Head of caudate nucleus (tissue), 42 donors: ENCODE measurements around the gene COPS8.

Experiments
- DNase-seq, 42 donors: peaks; one replicate each; pipeline versions ENCODE4 v3.0.0 to v3.0.0-alpha.2; 2020 to 2021; ENCODE audit warnings: mixed read lengths in 7 of 42
- intact Hi-C: fragments of 100-400 bp; cut with DNase I; formaldehyde crosslinking; loops from one replicate; pipeline ENCODE4 v1.15.0; 2022

Gene COPS8

DNA sequence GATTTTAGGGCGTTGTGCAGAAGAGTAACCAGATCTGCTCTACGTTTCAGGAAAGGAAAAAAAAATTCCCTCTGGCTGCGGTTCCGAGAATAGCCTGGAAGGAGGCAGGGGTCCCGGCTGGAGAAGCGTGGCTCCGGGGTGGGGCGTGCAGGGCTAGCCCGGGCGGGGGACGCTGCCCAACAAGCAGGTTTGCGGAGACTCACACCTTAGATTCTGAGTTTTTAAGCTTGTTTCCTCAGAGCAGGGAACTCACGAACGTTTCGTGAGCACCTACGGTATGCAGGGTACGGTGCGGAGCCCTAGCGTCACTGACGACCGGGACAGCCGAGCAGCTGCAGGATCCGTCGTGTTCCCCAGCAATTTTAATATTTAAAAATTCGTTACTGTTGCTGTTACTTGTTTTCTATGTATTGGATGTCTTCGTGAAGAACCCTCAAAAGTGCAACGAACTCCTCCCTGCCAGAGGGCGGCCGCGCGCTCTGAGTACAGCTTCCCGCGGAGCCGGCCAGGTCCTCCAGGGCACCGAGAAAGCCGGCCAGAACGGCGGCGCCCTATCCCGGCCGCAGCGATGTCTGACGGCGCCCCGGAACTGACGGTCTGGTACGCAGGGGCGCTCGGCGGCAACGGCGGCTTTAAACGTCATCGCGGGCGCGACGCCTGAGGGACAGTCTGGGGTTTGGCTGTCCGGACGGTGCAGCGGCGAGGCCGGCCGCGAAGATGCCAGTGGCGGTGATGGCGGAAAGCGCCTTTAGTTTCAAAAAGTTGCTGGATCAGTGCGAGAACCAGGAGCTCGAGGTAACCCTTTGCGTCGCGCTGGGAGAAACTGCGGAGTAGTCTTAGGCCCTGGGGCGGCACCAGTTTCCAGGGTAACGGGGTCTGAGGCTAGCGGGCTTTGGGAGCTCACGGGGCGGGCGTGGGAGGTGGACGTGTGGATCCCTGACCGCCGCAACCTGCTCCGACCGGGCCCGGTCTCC lies at the start of gene COPS8:
Gene COPS8, plus strand, starts transcription at position 642 of the 974 bp plus-strand sequence. Its CDS starts 76 bp downstream, at position 718.
- intact Hi-C loops = no loop called here
- peak; percentile 87 to 99 (median 96) for DNase-seq

DNA sequence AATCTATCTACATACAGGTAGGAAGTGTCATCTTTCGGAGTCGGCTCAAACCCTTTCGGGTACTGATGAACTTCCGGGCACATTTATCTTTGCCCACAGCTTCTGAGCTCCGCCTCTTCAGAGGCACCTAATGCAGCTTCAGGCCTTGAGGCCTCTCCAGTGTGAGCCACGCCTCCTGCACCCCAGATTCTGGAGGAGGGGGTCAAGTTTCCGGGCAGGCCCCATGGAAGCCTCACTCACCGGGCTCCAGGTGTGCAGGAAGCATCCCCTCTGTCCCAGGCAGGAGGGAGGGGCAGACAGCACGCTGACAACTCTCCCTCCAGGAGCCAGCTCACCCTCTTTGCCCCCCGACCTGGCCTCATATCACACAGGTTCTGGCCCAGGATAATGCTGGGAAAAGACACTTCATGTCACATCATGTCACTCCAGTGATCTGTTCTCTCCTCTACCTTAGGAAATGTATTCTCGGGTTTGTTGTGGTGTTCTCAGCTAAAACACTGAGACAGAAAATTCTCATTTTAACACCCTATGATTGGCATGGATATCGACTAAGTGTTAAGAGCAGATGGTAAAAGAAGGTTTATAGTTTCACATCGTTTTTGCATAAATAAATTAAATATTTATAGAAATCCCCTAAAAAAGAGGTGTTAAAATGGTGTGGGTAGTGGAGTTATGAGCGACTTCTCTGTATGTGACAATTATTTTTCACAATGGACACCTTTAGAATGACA lies 46.2 kb upstream of the COPS8 start:
- intact Hi-C loops = no loop called here
- no peak for DNase-seq

DNA sequence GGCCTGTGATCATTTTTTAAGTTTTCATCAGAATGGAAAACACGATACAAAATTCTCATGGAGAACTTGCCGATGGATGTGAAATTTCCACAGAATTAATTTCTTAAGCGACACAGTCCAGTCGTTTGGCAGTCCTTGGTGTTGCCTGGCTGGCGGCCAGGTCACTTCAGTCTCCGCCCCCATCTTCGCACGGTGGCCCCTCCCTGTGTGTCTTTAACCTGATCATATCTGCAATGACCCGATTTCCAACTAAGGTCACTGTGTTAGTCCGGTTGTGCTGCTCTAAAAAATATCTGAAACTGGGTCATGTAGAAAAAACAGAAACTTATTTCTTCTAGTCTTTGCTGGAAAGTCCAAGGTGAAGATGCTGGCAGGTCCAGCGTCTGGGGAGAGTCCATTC lies 44.5 kb upstream of the COPS8 start:
- intact Hi-C loops = no loop called here
- DNase-seq = no peak

DNA sequence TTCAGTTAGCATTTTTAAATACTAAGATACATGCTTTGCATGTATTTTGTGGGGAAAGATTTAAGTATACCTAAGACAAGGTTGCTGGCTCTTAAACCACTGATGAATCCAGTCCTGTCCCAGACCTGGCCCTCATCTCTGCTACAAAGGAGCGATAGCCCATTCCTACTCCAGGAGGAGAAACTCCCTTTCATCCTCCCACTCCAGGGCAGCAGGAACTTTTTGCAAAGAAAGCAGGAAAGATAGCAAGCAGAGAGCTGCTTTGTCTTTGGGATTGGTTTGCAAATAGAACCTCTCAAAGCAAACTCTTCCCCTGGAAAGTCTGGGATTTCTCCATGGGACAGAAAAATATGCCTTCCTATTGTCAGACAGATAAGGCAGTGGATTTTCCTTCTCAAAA lies 43.6 kb upstream of the COPS8 start:
- intact Hi-C loops = no loop called here
- DNase-seq = no peak

DNA sequence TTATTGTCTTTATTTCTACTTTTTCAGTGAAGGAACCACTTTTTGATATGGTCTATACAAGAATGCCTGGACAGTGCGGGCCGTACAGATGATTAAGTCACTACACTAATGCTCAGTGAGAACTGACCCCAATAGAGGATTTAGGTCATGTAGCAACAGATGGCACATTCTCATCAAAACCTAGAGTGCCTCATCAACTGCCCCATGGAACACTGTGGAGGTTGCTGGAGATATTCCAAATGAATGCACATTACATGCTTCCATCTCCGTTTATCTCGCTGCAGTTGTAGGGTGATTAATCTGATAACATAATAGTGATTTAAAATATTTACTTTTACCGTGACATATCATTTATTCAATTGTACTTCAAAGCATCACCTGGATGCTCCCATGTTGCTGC lies 41.8 kb upstream of the COPS8 start:
- intact Hi-C loops = no loop called here

DNA sequence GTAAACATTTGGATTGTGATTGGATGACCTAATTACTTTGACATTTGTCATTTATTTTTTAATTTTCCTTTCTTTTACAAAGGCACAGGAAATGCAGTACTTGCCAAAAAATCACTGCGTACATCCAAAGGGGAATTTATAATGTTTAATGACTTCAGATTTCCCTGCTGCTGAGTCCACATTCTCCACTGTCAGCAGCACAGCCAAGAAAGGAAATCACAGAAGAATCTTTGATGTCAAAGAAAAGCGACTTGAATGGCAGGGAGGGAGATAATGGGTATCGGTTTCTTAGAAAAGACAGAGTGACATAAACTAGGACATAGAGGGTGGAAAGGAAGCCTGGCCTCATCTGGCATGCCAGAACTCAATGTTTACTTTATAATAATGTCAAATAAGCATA lies 41.4 kb upstream of the COPS8 start:
- intact Hi-C loops = no loop called here

More for the DNA sequence above, 41.8 kb upstream of the COPS8 start:
- no peak for DNase-seq

DNA sequence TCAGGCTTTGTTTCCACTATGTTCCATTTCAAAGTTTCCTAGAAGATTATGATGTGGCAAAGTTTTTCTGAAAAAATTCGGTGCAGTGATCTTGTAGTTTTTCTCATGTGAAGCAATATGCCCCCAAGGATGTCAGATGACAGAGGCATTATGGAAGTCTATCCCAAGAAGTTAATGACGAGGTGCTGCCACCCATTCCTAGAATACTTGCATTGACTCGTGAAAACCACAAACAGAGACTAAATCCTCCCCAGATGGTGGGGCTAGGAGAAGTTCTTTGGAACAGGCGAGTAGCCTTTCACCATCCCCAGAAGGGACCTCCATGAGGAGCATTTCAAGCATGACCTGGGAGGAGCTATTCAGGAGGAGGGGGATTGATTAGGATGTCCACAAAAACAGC lies 40.2 kb upstream of the COPS8 start:
- DNase-seq = no peak
- intact Hi-C loops = no loop called here

More for the DNA sequence above, 41.4 kb upstream of the COPS8 start:
- DNase-seq = no peak

DNA sequence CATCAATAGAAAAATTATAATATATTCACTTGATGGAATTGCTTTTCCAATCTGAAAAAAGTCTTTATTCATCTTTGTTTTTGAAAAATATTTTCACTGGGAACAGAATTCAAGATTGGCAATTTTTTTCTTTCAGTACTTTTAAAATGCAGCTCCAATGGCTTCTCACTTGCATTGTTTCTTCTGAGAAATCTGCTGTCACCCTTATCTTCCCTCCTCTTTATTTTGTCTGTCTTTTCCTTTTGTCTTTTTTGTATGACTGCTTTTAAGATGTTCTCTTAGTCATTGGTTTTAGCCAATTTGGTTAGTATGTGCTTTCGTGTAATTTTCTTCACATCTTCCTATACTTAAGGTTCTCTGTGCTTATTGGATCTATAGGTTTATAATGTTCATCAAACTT lies 37.1 kb upstream of the COPS8 start:
- no peak for DNase-seq
- intact Hi-C loops = no loop called here

DNA sequence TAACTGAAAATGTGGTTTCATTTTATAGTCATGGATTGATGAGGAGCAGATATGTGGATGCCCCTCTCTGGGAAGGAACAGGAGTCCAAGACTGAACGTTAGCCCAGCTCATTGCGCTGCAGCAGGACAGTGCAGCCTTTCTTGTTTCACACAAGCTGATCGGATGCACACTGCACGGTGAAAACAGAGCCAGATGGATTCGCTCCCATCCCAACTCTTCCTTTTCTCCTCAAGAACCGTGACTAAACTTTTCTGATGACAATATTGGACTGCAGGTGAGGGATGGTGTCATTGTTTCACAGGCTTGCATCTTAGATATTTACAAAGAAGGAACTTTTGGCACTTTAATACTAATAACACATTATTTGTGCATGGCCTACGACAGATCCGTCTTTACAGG lies 33.8 kb upstream of the COPS8 start:
- DNase-seq = no peak
- intact Hi-C loops = no loop called here

DNA sequence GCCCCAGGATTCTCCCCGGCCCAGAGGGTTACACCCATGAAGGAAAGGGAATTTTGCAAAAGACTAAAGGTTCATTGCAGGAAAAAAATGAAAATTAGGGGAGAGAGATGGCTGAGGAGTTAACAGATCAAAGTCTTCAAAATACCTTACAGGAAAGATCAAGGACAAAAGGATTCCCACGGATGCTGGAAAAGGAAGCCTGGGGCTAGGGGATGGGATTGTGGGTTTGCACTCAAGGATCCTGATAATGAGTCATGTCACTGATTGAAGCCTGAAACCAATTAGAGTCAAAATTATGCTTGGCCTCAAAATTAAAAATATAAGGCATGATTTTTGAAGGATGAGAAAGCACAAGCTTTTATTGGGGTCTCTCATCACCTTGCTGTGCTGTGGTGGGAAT lies 32.6 kb upstream of the COPS8 start:
- intact Hi-C loops = no loop called here
- DNase-seq = no peak

DNA sequence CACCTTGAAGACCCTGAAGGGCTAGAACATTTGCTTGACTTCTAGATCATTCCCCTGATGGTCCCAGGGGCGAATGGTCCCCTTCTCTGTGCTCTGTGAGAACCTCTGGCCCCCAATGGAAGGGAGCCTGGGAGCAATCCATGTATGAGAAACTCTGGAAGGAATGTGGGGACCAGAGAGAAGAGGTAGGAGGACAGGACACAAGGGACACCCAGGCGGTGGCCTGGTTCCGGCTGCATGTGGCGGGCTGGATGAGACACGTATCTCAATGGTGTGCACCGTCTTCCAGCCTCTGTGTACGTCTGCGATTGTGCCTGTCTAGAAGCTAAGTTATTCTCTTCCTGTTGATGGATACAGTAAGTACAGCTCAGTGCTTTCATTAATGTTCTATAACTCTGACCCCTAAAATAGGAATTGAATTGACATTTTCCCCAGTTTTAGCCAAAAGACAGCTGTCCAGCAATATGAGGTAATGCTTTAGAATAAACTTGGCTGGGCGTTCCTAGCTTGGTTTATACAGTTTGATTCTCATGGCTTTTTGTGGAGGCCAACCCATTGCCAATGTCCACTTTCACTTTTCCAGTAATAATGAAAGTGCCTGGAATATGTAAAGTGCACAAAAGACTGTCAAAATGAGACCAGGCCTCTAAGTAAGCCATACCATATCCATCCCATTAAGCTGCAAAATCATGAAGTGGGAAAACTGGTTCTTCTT lies 30.1 kb upstream of the COPS8 start:
- DNase-seq = no peak
- intact Hi-C loops = no loop called here

DNA sequence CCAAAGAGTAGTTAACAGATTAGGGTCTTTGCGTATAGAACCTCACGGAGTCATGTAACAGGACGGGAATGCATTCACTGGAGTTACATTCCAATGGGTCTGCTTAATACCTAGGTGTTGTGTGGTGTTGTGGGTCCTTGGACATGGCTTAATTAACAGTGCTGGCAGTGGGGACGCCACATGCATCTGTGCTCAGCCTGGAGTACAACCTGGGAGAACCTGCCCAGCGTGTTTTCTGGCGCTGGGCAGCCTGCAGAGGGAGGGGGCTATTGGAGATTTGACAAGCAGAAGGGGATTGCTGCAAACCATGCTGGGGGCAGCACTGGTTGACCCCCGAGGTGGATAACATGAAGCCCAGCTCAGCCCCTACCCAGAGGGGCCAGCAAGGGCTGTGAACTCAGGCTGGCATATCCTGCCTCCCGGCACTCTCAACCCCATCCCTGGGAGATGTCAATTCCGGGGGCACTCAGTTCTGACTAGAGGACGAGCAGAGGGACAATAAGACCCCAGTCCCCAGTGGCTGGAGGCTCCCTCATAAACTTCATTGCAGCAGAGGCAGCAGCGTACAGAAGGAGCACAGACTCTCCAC lies 29.3 kb upstream of the COPS8 start:
- intact Hi-C loops = no loop called here
- DNase-seq = no peak

DNA sequence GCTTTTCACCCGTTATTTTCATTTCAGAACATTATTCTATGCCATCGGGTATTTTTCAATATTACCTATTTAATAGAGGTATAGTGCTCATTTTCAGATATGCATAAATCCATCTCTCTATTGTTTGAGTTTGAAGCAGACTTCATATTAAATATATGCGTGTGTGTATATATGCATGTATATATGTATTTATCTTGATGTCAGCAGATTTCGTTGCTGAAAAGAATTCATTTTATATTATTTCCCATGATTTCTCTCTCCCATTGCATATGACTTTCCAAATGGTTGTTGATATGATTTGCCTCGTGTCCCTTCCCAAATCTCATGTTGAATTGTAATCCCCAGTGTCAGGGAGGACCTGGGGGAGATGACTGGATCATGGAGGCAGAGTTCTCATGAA lies 28.6 kb upstream of the COPS8 start:
- intact Hi-C loops = no loop called here

DNA sequence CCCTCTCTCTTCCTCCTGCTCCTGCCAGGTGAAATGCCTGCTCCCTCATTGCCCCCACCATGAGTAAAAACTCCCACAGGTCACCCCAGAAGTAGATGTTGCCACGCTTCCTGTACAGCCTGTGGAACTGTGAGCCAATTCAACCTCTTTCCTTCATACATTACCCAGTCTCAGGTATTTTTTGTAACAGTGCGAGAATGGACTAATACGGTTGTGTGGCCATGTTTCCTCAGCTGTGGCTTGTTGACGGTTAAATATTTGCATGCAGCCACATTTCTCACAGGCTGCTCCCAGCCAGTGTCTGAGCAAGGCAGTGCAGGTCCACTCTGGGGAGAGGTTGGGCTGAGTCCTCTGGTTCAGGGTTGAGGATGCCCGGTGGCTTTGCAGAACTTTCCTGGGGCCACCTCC lies 27.8 kb upstream of the COPS8 start:
- intact Hi-C loops = no loop called here
- DNase-seq = no peak

More for the DNA sequence above, 28.6 kb upstream of the COPS8 start:
- DNase-seq = no peak

DNA sequence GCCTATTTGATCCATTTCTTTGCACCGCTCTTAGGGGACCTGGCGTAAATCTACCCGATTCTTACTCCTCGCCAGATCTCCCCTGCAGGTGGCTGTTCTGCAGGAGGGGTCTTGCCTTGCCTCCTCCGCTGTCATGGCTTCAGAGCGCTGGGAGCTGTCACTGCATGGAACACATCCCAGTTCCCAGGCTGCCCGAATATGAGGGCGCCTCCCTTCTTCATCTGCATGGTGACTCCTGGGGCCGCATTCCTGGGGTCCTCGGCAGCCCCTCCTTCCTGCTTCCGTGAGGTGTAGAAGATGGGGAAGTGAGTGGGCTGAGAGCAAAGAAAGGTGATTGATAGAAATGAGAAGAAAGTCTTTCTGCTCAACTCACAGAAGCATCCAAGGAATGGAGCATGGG lies 27.3 kb upstream of the COPS8 start:
- DNase-seq = no peak
- intact Hi-C loops = no loop called here

DNA sequence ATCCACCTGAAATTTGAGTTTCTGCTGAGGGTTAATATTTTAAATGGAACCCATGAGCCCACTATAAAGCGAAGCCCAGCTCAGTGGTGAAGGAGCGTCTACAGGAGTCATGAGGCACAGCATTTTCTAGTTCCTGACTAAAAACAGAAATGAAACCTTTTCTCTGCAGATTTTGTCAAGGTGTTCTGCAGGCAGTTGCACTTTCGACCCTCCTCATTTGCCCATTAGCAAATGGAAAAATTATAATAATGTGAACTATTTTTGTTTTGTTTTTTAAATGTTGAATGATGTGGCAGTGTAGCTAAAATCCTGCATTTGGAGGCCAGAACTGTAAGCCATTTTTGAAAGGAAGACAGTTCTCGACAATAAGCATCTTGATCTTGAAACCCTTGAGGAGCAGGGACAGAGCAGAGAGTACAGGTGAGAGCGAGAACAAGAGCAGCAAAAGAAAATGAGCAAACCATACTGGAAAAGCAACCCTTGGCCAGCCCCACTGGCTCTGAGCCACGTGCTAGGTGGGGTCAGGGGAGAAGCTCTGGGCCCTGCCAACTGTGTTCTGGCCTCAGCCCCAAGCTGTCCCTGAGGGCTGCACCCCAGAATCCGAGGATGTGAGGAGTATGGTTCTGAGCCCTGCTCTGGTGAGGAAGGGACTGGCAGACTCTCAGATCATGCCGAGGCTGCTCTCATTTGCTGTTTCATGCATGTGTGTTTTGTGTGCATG lies 26.4 kb upstream of the COPS8 start:
- intact Hi-C loops = no loop called here
- no peak for DNase-seq

DNA sequence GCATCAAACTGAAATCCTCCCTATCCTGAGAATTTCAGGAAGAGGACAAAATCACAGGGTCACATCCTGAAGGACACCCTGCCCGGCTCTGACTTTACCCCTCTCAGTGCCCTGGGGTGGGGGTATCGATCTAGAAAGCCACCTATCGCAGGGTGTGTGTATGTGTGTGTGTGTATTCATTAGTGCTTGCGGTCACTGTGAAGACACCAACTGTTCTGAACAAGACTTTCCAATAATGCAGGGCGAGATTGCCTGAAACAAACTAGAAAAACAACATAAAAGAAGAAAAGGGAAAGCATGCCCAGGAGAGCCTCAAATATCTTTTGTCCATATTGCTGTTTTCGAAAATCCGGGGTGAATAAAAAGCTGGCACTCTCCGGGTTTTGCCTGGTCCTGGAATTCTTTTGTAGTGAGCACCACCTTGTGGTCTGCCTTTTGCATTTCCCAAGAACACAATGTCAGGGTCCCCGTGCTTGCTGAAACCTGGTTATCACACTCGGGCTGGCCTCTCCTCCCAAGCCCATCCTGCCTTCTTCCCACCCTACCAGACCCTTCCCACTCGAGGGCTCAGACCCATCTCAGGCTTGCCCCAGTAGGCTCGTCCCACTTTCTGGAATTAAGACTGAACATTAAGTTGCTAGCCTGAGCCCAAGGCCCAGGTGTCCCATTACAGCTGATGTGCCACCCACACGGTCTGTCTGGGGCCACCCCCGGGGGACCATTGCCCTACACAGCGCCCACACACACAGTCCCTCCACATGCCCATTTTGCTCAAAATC lies 25.0 kb upstream of the COPS8 start:
- peak in 39 of 42 donors; percentile 29 to 84 (median 57) for DNase-seq
- intact Hi-C loops = loop anchor here (5.0 kb wide), 1 partner anchor 708 kb away; no protein-coding TSS in a partner anchor

DNA sequence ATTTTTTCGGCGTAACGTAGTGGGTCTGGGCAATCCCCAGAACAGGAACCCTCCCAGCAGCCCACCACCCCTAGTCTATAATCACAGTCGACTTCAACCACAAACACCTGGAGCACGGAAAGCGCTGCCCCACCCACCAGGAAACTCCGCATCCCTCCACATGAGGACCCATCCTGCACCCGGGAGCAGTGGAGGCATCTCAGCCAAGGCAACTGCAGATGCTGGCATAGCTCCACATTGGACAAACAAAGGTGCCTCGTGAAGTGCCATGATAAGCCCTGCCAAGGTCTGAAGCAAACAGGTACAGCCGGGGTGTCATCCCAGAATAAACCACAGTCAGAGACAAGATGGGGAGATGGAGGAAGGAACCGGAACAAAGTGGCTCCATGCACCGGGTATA lies 24.3 kb upstream of the COPS8 start:
- intact Hi-C loops = loop anchor here (5.0 kb wide), 1 partner anchor 709 kb away; no protein-coding TSS in a partner anchor
- DNase-seq = no peak
